CD4-positive, alpha-beta T cell treated with Interleukin-15 for 4 hours (primary cell): Measurements from ENCODE around the gene EXO1.
"Not testable (repeated sequence)": the region's sequence is repeated elsewhere in the genome, so short reads cannot be mapped to it uniquely, and the experiment has no call there.

Experiments
- DNase-seq: peaks from one replicate; pipeline ENCODE4 v3.0.0-alpha.2; 2020; ENCODE audit warnings: low spot score

Gene EXO1

GRCh38 chr1:241836941-241837340 lies 11.1 kb upstream of the EXO1 start:
- no peak for DNase-seq

- no peak for DNase-seq
Measured at GRCh38 chr1:241837416-241837815, 10.6 kb upstream of the EXO1 start.

DNA sequence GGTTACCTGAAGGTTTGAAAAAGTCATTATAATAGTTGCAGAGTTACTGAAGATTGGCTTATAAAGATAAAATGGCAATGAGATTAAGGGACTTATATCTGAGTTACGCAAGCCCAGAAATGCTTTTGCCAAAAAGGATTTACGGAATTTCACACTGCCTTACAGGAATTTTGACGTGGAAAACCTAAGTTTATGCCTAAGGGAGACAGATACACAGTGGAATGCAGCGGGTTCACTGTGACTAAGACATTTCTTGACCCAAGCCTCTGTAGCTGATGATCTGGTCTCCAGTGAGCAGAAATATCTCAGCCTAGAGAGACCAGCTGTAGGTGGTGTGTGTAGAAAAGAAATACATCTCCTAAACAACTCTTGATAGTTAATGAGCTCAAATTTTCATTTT lies 10.1 kb upstream of the EXO1 start:
- DNase-seq: no peak

GRCh38 chr1:241838897-241839296 lies 9.1 kb upstream of the EXO1 start:
- no peak for DNase-seq

- no peak for DNase-seq
Measured at GRCh38 chr1:241839369-241839979, 8.5 kb upstream of the EXO1 start.

DNA sequence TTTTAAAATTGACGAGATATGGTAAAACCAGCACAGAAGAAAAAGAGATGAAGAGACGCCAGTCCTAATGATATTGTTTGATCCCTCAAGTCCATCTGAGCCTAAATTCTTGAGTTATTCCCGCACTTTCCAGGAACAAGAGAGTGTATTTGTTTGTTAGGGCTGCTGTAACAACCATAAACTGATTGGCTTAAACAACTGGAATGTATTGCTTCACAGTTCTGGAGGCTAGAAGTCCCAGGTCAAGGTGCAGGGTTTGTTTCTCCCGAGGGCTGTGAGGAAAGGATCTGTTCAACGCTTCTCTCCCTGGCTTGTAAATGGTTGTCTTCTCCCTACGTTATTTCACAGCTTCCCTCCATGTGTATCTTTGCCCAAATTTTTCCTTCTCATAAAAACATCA lies 7.8 kb upstream of the EXO1 start:
- DNase-seq: no peak

DNA sequence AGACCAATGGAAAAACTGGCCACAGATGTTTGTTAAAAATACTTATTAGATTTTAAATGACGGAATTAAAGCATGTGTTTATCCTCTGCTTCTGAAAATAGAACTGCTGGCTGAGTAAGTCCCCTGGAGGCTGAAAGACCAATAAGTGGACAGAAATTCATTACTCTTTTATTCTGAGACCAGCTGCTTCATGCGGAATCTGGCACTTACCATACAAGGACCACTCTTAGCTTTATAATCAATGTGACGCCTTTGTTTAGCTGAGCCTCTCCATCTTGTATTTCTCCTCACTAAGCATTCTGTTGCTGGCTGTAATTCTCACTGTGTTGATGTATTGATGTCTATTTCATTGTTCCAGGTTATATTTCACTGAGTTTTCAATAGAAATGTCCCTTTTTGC lies 6.3 kb upstream of the EXO1 start:
- no peak for DNase-seq

- no peak for DNase-seq
Measured at GRCh38 chr1:241842565-241842964, 5.4 kb upstream of the EXO1 start.

- DNase-seq: no peak
Measured at GRCh38 chr1:241844593-241844992, 3.4 kb upstream of the EXO1 start.

DNA sequence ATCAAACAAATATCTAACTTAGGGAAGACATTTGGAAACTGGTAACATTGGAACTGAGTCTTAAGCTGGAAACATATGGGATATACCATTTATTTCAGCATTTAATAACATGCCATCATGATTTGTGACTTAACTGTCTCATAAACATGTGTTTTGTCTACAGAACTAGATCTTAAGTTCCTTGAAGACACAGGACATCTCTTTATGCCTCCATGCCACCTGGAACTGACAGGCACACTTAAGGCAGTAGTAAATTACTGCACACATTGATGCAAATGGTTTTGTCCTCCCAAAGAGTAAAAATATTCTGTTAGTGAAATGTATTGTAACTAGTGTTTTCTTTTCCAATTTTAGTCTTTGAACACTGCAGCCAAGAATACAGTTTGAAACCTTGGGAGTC lies 1.6 kb upstream of the EXO1 start:
- DNase-seq: no peak

- DNase-seq: no peak
Measured at GRCh38 chr1:241846862-241847539, 1.0 kb upstream of the EXO1 start.

GRCh38 chr1:241847540-241847795 lies 536 bp upstream of the EXO1 start:
- no peak for DNase-seq

DNA sequence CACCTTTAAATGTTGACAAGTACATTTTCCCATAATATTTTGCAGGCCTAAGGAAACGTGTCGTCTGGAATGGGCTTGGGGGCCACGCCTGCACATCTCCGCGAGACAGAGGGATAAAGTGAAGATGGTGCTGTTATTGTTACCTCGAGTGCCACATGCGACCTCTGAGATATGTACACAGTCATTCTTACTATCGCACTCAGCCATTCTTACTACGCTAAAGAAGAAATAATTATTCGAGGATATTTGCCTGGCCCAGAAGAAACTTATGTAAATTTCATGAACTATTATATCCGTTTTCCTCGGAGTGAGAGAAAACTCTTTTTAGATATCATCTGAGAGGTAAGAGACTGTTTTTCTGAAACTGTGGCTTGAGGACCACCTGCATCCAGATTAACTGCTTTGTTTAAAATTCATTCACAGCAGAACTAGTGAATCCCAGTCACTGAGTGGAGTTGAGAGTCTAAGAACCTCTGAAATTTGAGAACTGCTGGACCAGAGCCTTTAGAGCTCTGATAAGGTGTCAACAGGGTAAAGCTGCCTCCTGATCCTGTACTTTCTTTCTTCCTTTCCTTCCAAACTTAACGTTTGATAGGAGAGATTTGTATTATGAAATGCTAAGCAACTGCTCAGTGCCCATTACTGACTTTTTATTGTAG lies 811 bp downstream of the EXO1 start:
- no peak for DNase-seq

- no peak for DNase-seq
Measured at GRCh38 chr1:241849345-241849695, 1.3 kb downstream of the EXO1 start.

DNA sequence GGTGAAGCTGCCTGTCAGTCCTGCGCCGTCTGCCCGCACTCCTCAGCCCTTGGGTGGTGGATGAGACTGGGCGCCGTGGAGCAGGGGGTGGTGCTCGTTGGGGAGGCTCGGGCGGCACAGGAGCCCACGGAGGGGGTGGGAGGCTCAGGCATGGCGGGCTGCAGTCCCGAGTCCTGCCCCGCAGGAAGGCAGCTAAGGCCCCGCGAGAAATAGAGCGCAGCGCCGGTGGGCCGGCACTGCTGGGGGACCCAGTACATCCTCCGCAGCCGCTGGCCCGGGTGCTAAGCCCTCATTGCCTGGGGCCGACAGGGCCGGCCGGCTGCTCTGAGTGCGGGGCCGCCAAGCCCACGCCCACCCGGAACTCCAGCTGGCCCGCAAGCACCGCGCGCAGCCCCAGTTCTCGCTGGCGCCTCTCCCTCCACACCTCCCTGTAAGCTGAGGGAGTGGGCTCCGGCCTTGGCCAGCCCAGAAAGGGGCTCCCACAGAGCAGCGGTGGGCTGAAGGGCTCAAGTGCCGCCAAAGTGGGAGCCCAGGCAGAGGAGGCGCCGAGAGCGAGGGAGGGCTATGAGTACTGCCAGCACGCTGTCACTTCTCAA lies 7.6 kb downstream of the EXO1 start:
- DNase-seq: not testable (repeated sequence)

- no peak for DNase-seq
Measured at GRCh38 chr1:241857131-241857530, 9.1 kb downstream of the EXO1 start.

- DNase-seq: no peak
Measured at GRCh38 chr1:241860922-241861321, 12.9 kb downstream of the EXO1 start.

DNA sequence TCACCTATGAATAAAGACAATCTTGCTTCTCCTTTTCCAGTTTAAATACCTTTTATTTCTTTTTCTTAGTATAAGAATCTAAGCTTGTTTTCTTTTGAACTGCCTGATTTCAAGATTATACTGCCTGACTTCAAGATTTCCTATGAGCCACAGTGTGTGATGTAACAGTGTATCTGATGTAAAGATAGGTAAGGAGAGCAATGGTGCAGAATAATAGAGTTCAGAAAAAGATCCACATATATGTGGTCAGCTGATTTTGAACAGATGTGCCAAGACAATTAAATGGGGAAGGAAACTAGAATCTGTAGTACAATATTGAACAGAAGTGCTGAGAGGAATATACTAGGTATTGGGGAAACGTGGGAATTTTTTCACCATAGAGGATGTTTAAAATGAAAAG lies 21.0 kb downstream of the EXO1 start:
- no peak for DNase-seq

DNA sequence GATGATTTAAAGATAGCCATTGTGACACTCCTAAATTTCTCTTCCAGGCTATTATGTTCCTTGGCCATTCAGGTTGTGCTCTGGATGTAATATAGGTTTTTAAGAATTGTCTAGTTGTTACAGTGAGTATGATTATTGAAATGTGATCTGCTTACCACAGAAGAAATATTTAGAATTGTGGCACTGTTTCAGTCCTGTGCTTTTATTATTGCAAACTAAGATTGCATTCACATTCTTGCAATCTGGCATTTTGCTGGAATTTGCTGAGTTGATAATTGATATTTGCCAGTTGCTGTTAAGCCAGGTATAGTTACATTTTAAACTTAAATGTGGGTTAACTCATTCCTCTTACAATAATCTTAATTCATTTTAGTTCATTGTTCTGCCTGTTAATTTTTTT lies 22.3 kb downstream of the EXO1 start:
- no peak for DNase-seq

GRCh38 chr1:241870746-241871430 lies 22.9 kb downstream of the EXO1 start:
- DNase-seq: no peak

DNA sequence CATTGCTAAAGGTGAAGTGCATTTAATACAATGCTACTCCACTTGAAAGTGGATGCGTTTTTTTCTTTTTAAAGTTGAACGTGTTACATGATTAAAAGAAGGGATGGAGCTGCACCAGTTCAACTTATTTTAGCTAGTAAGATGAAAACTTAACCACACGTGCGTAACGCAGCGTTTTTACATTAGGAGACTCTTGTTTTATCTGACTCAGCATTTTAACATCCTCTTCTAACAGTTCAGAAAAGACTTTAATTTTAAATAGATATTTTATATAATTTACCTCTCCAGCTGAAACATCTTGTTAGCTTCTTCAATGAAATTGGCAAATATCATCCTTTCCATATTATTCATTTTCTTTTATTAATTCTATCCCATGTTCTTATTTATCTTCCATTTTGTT lies 33.4 kb downstream of the EXO1 start:
- DNase-seq: no peak

DNA sequence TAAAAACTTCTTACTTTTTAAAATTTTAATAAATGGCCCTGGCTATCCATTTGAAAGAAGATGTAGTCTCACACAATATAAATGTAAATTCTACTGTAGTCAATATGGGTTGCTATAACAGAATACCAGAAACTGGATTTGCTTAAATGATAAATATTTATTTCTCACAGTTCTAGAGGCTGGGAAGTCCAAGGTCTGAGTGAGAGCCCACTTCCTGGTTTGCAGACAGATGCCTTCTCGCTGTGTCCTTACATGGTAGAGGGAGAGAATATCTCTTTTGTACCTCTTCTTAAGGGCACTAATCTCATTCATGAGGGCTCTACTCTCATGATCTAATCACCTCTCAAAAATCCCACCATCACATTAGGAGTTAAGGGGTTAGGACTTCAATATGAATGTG lies 35.2 kb downstream of the EXO1 start:
- no peak for DNase-seq

GRCh38 chr1:241888232-241888631 lies 40.2 kb downstream of the EXO1 start:
- DNase-seq: no peak
